GM18505 (cell line): ENCODE data around the gene FBXW7.

ENCODE experiments used
- ATAC-seq: cut with Tn5 transposase; IDR thresholded peaks from one replicate; pipeline ENCODE4 v1.9.1; 2021; ENCODE audit not compliant: unreplicated experiment
- POLR2A ChIP-seq: IDR thresholded peaks from 4 replicates; pipeline ENCODE4 v1.6.1; 2011; ENCODE audit warnings: borderline replicate concordance; ENCODE audit not compliant: insufficient read depth, insufficient read length; ENCODE audit errors: extremely low read depth

Gene FBXW7

DNA sequence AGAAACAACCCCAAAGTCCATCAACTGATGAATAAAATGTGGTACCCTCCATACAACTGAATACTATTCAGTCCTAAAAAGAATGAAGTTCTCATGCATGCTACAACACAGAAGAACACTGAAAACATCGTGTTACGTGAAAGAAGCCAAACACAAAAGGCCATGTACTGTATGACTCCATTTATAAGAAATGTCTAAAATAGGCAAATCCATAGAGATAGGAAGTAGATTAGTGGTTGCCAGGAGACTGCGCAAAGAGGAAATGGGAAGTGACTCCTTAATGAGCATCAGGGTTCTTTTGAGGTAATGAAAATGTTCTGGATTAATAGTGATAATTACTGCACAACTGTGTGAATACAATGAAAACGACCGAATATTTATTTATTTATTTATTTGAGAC lies 23.4 kb downstream of the FBXW7 start:
- no peak for ATAC-seq

DNA sequence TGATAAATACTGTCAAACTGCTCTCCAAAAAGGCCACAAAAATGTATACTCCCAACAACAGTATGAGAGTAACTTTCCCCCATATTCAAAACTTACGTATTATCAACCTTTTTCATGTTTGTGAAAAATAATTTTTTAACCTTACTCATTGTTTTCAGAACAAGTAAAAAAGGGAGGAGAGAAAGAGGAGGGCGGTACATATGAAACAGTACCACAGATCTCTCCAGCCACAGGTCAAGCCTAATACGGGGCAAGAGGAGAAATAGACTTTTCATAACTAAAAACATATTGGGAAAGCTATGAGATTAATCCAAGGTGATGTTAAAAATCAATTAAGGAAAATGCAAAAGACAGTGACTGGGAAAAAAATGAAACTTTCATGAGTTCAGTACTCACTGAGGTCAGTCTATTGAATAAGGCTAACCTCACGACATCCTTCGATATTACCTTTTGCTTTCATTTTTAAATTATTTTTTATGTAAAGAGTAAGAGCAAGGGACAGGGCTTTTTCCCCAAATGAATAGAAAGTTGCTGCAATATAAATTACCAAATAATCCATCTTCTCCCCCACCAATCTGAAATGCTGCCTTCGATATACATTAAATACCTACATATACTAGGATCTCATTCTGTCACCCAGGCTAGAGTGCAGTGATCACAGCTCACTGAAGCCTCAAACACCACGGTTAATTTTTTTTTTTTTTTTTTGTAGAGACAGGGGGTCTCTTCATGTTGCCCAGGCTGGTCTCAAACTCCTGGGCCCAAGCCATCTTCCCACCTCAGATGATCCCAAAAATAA lies 25.3 kb downstream of the FBXW7 start:
- ATAC-seq: no peak

More for the DNA sequence above, 23.4 kb downstream of the FBXW7 start:
- TF ChIP-seq POLR2A: no peak

DNA sequence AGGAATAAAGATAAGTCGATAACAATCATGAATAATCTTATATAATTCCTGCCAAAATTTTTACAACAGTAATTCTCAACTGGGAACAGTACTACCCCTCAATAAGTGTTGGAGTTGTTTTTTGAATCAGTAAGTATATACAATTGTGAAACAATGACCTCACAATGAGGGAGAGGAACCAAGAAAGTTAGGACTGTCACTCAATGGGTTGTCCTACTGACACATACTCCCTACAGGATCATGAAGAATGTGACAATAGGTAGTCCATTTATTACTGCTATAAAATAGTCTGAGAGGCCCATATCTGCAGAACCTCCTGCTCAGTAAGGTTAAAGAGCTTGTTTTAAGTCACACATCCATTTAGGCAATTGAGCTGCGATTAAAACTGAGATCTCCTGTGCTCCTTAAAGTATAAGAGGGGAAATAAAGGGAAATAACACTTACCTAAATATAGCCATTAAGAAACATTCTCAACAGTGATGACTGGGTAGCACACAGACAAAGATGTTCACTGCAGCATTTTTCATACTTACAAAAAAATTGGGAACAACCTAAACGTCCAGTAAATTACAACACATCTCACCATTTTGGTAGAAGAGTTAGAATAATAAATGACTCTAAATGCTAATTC lies 26.2 kb downstream of the FBXW7 start:
- no peak for ATAC-seq
- peak; percentile 11 for TF ChIP-seq POLR2A

More for the DNA sequence above, 25.3 kb downstream of the FBXW7 start:
- no peak for TF ChIP-seq POLR2A

DNA sequence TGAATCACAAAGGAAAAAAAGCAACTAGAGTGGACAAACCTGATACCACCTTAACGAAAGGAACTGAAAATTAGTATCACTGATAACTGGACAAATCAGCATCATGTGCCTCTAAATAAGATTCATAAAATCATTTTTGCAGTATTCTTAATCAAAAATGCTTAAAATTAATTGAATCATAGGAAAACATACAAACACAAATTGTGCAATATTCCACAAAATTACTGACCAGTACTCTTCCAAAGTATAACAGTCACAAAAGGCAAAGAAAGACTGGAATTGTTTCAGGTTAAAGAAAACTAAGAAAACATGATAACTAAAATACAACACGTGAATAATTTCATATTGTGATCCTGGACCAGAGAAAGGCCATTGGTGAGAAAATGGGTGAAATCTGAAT lies 27.1 kb downstream of the FBXW7 start:
- no peak for ATAC-seq
- no peak for TF ChIP-seq POLR2A

DNA sequence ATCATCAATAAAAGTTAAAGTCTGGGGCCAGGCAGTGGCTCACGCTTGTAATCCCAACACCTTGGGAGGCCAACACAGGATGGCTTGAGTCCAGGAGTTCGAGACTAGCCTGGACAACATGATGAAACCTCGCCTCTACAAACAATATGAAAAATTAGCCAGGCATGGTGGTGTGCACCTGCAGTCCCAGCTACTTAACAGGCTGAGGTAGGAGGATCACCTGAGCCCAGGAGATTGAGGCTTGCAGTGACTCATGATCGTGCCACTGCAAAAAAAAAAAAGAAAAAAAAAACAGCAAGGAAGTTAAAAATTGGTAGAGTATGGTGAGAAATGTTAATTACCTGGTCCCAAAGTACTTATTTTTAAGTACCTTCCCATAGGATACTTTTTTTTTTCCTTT lies 27.5 kb downstream of the FBXW7 start:
- TF ChIP-seq POLR2A: no peak
- ATAC-seq: no peak

DNA sequence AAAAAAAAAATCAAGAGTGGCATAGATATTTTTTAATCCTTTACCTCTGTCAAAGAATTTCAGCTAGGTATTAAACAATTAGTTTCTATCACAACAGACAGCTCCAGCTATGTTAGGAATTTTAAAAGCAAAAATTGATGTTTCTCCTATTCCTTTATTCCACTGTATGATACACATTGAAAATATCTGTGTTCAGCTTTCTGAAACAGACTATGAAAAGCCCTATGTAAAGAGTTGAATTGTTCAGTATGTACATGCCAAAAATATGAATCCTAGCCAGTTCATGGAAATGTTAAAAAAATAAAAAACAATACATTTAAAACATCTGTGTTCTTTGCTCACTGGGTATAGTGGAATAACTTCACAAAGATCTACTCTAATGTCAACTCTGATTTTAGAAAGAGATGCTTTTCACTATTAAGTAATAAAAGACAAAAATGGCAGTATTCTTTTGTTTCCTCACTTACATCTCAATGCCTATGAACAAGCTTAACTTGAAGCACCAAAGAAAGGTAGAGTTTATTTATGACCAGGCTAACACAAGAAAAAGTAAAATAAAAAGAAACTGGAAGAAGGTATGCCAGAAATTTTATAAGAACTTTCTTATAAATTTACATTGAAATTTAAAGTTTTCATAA lies 32.1 kb downstream of the FBXW7 start:
- ATAC-seq: no peak
- no peak for TF ChIP-seq POLR2A

DNA sequence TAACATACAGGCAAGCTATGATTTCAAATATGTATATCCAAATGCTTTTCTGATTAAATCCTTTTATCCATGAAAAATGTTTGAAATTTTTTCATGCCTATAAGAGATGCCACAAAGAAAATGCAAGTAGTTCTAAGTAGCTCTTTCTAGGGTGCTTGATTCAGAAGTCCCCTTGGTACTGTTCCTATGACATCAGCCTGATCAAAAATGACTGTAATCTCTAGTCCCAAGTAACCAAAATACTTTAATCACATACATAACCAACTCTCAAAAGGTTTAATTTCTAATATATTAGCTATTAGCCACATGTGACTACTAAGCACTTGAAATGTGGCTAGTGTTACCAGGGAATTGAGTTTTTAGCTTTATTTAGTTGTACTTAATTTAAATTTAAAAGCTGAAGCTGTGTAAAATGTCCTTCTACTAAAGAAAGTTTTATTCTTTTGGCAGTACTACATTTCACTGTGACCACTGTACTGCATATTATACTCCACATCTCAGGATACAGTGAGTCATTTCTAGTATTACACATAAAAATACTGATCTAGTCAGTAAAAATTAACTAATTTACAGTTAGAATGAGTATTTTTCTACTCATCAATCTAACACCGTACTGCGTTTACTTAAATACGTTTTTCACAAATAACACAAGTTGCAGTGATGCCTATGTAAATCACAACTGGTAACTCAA lies 33.9 kb downstream of the FBXW7 start:
- peak; percentile 41 for ATAC-seq
- no peak for TF ChIP-seq POLR2A

DNA sequence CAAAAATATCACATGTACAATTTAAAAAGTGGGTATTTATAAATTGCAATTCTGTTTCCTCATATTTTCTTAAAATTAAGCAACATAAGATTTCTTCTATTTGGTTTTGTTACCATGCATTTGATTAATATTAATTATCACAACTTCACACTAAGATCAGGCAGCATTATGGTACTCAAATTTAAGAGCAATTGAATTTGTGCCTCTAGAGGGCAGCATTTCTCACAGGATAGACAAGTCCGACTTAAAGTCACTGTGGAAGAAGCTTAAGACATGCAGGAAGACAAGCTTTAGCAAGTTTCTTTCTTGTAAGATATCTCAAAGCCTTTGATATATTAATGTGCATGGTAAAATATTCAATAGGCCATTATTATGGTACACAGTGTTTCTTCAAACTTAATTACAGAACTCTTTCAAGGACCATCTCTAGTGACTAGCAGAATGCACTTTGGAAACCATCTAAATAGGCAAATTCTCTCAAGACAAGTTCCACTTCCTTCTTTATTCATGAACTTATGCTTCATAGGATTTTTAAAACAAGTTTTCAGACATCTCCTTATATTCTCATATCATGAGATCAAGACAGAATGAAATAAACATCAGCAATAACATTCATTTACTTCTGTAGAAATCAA lies 35.0 kb downstream of the FBXW7 start:
- no peak for TF ChIP-seq POLR2A
- no peak for ATAC-seq

DNA sequence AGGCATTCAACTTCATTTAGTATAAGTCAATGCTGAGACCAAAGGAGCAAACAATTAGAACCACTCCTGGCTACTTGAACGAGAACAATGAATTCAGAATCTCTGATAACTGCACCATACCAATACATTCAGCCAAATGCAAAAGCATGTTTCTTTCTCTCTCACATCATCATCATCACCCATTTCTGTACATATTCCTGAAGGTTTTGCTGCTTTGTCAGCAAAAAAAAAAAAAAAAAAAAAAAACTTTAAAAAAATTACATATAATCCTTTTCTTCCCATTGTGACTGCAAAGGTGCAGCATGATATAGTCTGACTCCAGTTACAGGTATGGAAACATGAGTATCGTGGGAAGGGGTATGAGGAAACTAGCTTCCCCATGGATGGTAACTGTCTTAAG lies 35.6 kb downstream of the FBXW7 start:
- no peak for ATAC-seq
- TF ChIP-seq POLR2A: no peak

DNA sequence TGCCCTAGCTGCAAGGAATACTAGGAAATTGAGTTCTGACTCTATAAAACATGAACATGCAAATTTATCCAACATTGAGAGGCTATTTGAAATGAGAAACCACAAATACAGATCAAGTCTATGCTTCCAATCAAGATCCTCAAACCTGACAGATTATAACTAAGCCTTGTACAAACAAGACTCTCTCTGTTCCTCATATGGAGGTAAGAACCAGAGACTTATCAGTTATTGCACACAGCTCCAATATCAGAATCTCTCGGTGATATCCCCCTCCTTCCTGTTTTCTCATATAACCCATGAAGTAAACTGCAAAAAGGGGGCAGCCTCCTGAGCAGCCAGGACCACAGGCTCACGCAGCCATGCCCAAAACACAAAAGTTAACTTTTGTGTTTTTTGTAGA lies 36.5 kb downstream of the FBXW7 start:
- no peak for ATAC-seq
- TF ChIP-seq POLR2A: no peak

DNA sequence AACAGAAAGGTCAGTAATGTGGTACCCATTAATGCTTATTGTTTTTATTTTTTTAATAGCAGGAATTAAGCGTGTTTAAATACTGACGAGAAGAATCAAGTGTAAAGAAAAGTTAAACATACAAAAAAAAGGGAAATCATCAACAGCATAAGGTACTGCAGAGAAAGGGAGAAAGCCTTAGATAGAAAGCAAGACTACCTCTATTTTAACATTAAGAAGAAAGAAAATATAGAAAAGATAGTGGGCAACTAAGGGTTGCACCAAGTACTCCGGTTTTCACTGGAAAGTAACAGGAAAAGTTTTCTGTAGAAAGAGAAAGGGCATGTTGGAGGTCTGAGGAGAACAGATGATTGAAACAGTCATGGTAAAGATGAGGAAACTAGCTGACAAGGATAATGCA lies 41.9 kb downstream of the FBXW7 start:
- TF ChIP-seq POLR2A: no peak
- no peak for ATAC-seq

DNA sequence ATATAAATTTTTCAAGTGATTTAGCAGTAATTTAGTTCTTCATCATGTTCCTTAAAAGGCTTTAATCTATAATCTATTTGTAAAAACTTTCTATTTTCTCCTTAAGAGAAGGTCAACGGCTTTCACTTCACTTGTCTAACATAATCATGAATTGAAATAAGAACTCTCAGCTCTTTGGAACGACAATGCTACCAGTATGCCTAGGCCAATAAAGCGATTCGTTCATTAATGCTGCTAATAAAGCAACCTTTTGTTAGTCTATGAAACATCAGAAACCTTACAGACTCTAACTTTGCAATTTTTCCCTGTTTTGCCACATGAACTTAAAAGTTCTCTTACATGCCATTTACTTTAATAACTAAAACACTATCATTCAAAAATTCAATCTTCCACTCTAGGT lies 47.6 kb downstream of the FBXW7 start:
- ATAC-seq: no peak
- no peak for TF ChIP-seq POLR2A
